Colonic mucosa (tissue), 4 donors: ENCODE results near the gene NBAS. TPM values are rescaled to one million over a fixed set of nuclear protein-coding genes. Genes with fewer than 3 reads are reported as not detected.

Experiments
- DNase-seq: peaks from one replicate; pipeline ENCODE4 v3.0.0-alpha.2; 2020
- H3K27ac ChIP-seq: fragments of 200-600 bp; one replicate; pipeline ENCODE4 v1.8.0; 2021
- H3K27me3 ChIP-seq: fragments of 200-600 bp; one replicate; pipeline ENCODE4 v1.8.0; 2021
- H3K36me3 ChIP-seq: fragments of 200-600 bp; one replicate; pipeline ENCODE4 v1.8.0; 2021
- H3K4me1 ChIP-seq: fragments of 200-600 bp; one replicate; pipeline ENCODE4 v1.8.0; 2021; ENCODE audit warnings: mild to moderate bottlenecking
- H3K4me3 ChIP-seq: fragments of 200-600 bp; one replicate; pipeline ENCODE4 v1.8.0; 2021
- H3K9ac ChIP-seq, 2 donors: one replicate each; pipeline ENCODE4 v1.7.0; 2013; ENCODE audit warnings: control low read depth in 2 of 2, low read depth in 2 of 2, low read length in 2 of 2
- H3K9me3 ChIP-seq: fragments of 200-600 bp; one replicate; pipeline ENCODE4 v1.8.0; 2021
- intact Hi-C: fragments of 100-400 bp; cut with DNase I; formaldehyde crosslinking; loops from one replicate; pipeline ENCODE4 v1.14.1; 2022
- total RNA-seq, 2 donors: library from RNA; stranded (reverse); fragmentation: NEBNext Ultra II Directional in 1 of 2; extraction: Animal tissue kit (Norgen Biotek cat#: 25700) in 1 of 2; gene quantifications; one replicate each; pipeline ENCODE4 v1.2.1, GENCODE V29; 2021
- TF ChIP-seq, protein P1 (sequence below): fragments of 200-600 bp; IDR thresholded peaks from one replicate; pipeline ENCODE4 v1.8.0; 2022; ENCODE audit warnings: antibody characterized with exemption, mild to moderate bottlenecking
- donor health status: healthy.
- donor health status: DM: no; HTN: no; CAD: no.
- donor health status: DM: no; HTN: no; CAD: no.

Gene NBAS
- total RNA-seq, 2 donors from 2014 or later: 34.4 to 38.9 TPM

DNA sequence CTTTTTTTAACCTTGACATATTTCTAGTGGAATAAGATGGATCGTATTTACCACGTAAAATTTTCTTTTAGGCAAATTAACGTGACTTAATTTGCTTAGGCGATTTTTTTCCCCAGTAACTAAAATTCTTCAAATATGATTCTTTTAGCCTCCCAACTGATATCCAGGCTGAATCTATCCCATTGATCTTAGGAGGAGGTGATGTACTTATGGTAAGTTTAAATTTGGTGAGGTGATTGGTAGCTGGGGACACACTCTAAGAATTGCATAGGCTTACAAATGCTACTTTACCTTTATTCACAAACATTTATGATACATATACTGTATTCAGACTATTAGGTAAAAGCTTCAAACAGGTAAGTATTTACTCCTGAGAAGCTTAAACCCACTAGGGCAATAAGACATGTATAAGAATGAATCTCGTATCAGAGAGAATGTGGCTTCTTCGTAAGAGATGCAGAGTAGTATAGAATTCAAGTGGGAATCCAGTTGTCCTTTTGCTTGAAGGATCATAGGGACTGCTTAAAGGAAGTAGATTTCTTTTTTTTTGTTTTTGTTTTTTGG, 34.3 kb upstream of the NBAS start:
- Histone ChIP-seq H3K9ac (no peak overlapping the region), H3K9me3 (no peaks in the 10 kb centered on the region), H3K4me3 (no peak overlapping the region), H3K36me3 (peaks cover 6% of the 10 kb centered on the region), H3K4me1 (peaks cover 8% of the 10 kb centered on the region), H3K27ac (no peak overlapping the region), H3K27me3 (no peaks in the 10 kb centered on the region)
- TF ChIP-seq, protein P1, sequence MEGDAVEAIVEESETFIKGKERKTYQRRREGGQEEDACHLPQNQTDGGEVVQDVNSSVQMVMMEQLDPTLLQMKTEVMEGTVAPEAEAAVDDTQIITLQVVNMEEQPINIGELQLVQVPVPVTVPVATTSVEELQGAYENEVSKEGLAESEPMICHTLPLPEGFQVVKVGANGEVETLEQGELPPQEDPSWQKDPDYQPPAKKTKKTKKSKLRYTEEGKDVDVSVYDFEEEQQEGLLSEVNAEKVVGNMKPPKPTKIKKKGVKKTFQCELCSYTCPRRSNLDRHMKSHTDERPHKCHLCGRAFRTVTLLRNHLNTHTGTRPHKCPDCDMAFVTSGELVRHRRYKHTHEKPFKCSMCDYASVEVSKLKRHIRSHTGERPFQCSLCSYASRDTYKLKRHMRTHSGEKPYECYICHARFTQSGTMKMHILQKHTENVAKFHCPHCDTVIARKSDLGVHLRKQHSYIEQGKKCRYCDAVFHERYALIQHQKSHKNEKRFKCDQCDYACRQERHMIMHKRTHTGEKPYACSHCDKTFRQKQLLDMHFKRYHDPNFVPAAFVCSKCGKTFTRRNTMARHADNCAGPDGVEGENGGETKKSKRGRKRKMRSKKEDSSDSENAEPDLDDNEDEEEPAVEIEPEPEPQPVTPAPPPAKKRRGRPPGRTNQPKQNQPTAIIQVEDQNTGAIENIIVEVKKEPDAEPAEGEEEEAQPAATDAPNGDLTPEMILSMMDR: no peak
- DNase-seq: no peak
- intact Hi-C loops: no loop called here

DNA sequence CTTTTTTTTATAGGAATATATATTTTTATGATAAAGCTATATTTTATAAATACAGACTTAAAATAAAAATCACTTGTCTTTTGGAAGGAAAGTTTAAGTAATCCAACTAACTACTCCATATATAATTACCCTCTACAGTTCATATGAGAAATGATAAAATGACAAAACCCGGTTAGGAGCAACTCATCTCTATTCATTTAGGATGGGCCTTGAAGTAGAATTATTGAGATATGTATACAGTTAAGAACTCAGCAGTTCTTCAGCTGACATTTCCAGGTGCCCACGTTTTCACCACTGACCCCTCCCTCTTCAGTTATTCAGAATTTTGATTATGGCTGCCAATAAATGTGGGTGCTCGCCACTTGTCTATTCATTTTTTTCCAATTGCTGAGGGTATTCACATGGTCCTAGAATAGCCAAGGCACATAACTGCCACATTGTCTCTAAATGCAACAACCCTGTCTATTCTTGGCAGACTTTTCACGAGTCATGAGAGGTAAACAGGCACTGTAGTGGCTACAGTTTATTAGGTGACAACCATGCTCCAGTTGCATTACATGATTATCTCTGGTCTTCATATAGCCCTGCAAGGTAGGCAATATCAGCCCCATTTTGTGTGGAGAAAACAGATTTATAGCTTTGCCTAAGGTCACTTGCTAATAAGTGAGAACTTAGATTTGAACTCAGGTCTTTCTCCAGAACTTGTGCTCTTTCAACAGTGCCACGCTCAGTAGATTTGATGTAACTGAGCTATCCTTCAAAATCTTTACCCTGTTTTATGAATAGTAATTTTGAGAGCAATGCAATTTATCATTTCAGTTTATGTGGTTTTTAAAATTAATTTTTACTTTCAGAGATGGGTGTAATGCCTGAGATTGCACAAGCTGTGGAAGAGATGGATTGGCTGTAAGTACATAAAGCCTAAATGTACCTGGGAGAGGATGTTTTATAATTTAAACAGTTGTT, 33.4 kb upstream of the NBAS start:
- Histone ChIP-seq H3K4me3 (no peak overlapping the region), H3K4me1 (peaks cover 8% of the 10 kb centered on the region), H3K36me3 (peaks cover 6% of the 10 kb centered on the region), H3K27me3 (no peaks in the 10 kb centered on the region), H3K27ac (no peak overlapping the region), H3K9me3 (no peaks in the 10 kb centered on the region), H3K9ac (no peak overlapping the region)
- TF ChIP-seq, protein P1: no peak
- no peak for DNase-seq
- intact Hi-C loops: no loop called here

GRCh38 chr2:15593327-15593705, 32.2 kb upstream of the NBAS start:
- H3K9ac ChIP-seq: no peak overlapping the region
- H3K27me3 ChIP-seq: no peaks in the 10 kb centered on the region
- H3K9me3 ChIP-seq: no peaks in the 10 kb centered on the region
- no peak overlapping the region for H3K4me3 ChIP-seq
- TF ChIP-seq, protein P1: no peak
- H3K4me1 ChIP-seq: peaks cover 8% of the 10 kb centered on the region
- peaks cover 6% of the 10 kb centered on the region for H3K36me3 ChIP-seq
- no peak for DNase-seq
- H3K27ac ChIP-seq: no peak overlapping the region
- intact Hi-C loops: no loop called here

DNA sequence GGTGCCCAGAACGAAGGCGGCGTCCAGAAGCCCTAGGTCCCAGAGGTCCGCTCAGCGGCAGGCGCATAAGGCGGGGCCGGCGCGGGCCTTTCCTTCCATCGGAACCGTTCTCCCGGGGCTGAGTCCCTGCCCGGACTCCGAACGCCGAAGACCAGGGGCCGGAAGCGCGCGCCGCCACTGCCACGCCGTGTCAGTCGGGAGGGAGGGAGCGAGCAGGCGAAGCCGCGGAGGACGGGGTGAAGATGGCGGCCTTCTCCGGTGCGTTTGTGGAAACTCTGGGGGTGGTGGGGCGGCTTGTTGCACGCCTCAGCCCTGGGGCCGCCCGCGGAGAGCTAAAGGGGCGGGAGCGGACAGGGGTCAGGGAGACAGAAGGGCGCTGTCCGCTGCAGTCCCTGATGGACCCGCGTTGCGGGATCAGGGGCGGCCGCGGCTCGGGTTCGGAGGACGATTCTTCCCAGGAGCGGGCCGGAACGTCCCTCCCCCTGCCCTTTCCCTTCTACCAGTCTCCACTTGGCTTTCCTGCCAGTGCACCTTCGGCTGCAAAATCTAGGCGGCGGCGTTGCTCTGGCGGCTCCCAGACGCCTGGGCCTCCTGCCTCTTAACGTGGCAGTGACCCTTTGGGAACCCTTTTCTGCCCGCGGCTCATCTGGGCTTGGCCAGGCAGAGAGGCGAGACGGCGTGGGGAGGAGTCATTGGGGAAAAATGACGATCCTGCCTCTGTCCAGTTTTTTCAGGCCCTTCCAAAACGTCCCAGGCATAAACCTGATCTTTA, 30.7 kb upstream of the NBAS start, which contains the start of gene DDX1:
DDX1 (plus strand) TSS at position 177 of the 772 bp plus-strand sequence; CDS start at position 243, 66 bp downstream.
- H3K36me3 ChIP-seq: peaks cover 6% of the 10 kb centered on the region
- DNase-seq: peak; percentile 84
- H3K27ac ChIP-seq: peak within 1 kb of the TSS; percentile 95
- H3K9me3 ChIP-seq: no peaks in the 10 kb centered on the region
- H3K27me3 ChIP-seq: no peaks in the 10 kb centered on the region
- H3K4me1 ChIP-seq: peaks cover 8% of the 10 kb centered on the region
- intact Hi-C loops: no loop called here
- H3K9ac ChIP-seq: peak within 1 kb of the TSS; percentile 90 to 95
- TF ChIP-seq, protein P1: no peak
- H3K4me3 ChIP-seq: peak within 1 kb of the TSS; percentile 100

GRCh38 chr2:15591373-15591691, 30.2 kb upstream of the NBAS start:
- H3K36me3 ChIP-seq: peaks cover 6% of the 10 kb centered on the region
- peak overlapping the region; percentile 95 for H3K27ac ChIP-seq
- no peaks in the 10 kb centered on the region for H3K9me3 ChIP-seq
- H3K9ac ChIP-seq: peak overlapping the region; percentile 90 to 95
- peak overlapping the region; percentile 100 for H3K4me3 ChIP-seq
- peaks cover 8% of the 10 kb centered on the region for H3K4me1 ChIP-seq
- DNase-seq: no peak
- intact Hi-C loops: no loop called here
- no peaks in the 10 kb centered on the region for H3K27me3 ChIP-seq
- TF ChIP-seq, protein P1: no peak
